A172 (cell line): ENCODE results near the gene RBBP6. TPM values are rescaled to one million over a fixed set of nuclear protein-coding genes. Genes with fewer than 3 reads are reported as not detected.

Source experiments
- DNase-seq: peaks from one replicate; pipeline ENCODE4 v3.0.0-alpha.2; 2015; ENCODE audit warnings: low spot score
- total RNA-seq: library from RNA; depleted of rRNA; stranded (reverse); fragments of >200 nt; shearing (Covaris generic); gene quantifications from 2 replicates; pipeline ENCODE4 v1.2.3, GENCODE V29; 2014

RBBP6 gene
- total RNA-seq, 1 experiment from 2014 or later, result 11.3 TPM

- DNase-seq, result no peak
Measured at GRCh38 chr16:24523569-24523968, 15.8 kb upstream of the RBBP6 start.

DNA sequence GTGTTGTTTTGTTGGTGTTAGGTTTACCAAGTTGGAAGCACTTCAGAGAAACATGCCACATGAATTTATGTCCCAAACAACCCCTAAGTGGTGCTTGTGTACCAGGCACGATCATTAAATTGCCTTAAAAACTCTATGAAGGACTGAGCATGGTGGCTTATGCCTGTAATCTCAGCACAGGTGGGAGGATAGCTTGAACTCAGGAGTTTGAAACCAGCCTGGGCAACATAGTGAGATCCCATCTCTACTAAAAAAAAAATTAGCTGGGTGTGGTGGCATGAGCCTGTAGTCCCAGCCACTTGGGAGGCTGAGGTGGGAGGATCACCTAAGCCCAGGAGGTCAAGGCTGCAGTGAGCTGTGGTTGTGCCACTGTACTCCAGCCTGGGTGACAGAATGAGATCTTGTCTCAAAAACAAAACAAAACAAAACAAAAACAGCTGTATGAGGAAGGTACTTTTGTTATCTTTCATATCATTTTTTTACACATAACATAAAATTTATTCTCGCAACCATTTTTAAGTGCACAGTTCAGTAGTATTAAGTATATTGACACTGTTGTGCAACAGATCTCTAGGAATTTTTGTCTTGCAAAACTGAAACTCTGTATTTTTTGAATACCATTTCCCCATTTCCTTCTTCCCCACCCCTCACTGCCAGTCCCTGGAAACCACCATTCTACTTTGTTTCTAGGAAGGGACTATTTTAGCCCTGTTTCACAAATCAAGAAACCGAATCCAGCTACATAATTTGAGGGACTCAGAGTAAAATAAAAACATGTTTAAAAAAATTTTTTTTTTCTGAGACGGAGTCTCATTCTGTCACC lies 14.3 kb upstream of the RBBP6 start:
- no peak for DNase-seq

- DNase-seq, result peak; percentile 38
Measured at GRCh38 chr16:24525970-24526559, 13.3 kb upstream of the RBBP6 start.

DNA sequence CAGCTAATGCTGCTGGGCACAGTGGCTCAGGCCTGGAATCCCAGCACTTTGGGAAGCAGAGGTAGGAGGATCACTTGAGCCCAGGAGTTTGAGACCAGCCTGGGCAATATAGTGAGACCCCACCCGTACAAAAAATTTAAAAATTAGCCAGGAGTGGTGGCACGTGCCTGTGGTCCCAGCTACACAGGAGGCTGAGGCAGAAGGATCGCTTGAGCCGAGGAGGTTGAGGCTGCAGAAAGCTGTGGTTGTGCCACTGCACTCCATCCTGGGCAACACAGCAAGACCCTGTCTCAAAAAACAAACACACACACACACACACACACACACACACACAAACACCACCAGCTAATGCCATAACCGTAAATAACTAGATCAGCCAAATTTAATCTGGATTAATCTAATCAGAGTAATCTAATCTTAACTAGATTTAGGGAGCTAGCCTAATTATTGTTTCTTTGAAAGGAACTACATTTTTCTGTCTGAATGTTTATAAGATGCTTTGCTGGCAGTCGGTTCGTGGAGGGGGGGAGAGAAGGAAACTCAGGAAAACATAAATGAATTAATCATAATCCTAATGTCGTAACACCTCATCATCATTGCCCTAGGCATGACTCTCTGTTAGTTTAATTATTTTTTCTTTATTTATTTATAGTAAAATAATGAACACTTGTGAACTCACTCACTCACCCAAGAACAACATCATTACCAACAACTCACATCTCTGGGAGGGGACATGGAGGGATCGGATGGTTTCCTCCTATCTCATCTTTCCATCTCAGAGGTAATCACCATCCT lies 12.5 kb upstream of the RBBP6 start:
- no peak for DNase-seq

GRCh38 chr16:24531166-24531565 lies 8.2 kb upstream of the RBBP6 start:
- no peak for DNase-seq

- DNase-seq, result peak; percentile 45
Measured at GRCh38 chr16:24534620-24535019, 4.7 kb upstream of the RBBP6 start.

DNA sequence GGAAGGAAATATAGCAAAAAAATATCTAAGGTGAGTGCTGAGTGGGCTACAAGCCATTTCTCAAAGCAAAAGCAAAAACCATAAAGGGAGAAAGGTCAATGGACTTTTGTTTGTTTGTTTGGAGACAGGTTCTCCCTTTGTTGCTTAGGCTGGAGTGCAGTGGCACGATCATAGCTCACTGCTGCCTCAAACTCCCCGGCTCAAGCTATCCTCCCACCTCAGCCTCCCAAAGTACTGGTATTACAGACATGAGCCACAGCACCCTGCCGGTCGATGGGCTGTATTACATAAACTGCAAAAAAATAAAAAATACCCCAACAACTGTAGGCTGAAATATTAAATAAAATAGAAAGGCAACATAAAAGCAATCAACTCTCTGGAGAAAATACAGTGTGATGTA lies 3.5 kb upstream of the RBBP6 start:
- DNase-seq, result no peak

- no peak for DNase-seq
Measured at GRCh38 chr16:24536671-24537070, 2.7 kb upstream of the RBBP6 start.

GRCh38 chr16:24537474-24538337 lies 1.7 kb upstream of the RBBP6 start:
- peak; percentile 22 for DNase-seq

- no peak for DNase-seq
Measured at GRCh38 chr16:24538756-24539294, 541 bp upstream of the RBBP6 start.

DNA sequence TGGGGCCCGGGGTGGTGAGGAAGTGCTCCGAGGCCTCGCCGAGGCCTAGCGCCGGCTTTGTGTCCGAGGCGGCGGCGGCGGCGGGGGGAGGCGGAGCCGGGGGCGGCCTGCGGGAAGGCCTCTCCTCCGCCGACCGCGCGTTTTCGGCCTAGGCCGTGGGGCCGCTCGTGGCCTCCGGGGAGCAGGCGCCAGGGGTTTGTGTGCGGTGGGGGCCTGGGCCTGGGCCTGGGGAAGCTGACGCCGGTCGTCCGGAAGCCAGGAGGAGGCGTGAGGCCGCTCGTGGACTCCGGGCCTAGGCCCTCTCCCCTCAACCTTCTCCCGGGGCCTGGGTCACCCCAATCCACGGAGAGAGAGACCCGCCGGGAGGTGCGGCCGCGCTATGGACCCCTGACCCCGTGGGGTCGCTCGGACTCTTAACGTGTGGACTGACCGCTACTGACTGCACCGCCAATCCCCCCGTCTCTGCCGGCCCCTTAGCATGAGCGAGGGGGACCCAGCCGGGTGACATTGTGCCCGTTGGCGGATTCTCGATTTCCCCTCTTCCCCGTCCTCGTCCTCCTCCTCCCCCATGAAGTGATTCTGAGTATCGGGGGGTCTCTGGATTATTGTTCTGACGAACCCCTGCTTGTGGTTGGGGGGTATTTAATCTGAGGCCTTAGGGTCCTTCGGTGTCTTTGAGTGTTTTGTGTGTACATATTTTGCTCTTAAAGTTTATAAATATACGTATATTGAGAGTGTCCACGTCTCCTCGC lies 660 bp downstream of the RBBP6 start:
- DNase-seq, result no peak

DNA sequence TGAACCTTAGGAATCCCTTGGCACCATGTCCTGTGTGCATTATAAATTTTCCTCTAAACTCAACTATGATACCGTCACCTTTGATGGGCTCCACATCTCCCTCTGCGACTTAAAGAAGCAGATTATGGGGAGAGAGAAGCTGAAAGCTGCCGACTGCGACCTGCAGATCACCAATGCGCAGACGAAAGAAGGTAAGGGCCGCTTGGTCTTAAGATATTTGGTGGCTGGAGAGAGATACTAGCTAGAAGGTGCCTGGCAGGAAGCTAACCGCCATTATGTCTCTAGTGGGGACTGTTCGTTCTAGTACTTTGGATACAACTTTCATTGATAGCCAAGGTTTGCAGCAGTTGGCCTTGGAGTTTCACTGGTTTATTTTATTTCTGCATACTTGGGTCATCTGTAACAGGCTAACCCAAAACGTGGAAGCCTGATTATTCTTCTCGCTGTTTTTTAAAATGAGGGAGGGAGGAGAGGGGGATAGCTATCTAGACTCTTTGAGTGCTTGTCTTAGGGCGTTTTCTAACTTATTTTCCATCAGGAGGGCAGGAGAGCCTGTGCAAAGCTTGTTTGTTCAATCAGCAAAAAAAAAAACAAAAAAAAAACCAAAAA lies 1.3 kb downstream of the RBBP6 start:
- no peak for DNase-seq

DNA sequence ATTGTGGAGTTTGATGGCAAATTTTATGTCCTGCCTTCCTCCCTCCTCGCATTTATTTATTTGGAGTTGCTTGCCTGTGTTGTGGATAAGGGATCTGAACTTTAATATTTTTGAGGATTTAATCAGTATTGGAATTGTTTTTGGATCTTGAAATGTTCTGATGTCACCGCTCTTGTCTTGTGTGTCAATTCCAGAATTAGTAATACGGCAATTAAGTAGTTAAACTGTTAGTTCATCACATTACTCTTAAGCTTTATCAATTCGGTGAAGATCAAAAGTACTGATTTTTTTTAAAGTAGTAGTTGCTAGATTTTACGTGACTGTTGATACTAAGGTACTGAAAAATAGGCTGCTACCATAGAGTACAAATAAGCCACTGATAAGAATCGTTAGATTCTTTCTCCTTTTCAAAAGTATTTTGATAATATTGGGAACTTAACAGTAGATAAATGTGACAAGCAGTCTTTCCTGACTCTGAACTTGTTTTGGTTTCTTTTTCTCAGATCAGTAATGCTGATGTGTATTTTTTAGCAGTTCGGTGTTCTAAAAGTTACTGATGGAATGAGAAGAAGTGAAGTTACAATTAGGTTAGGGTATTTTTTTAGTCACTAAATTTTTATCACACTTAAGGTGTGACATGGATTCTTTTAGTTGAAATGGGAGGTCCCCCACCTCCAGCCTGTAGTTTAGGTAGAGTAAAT lies 2.0 kb downstream of the RBBP6 start:
- no peak for DNase-seq

- no peak for DNase-seq
Measured at GRCh38 chr16:24543949-24544348, 4.6 kb downstream of the RBBP6 start.

DNA sequence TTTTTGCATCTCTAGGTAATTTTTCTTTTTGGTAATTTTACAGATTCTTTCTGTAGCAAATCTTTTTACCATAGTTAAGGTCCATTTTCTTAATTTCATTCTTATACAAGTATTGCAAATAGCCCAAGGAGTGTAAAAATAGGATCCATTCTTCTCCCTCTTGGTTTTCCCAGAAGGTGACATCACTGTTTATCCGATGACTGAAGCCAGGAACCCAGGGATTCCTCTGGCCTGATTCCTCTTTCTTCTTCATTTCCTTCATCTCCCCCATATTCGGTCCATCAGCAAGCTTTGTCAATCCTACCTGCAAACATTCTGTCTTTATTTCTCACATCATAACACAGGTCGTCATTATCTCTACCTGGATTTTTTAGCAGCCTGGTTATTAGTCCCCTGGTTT lies 5.3 kb downstream of the RBBP6 start:
- DNase-seq, result no peak

DNA sequence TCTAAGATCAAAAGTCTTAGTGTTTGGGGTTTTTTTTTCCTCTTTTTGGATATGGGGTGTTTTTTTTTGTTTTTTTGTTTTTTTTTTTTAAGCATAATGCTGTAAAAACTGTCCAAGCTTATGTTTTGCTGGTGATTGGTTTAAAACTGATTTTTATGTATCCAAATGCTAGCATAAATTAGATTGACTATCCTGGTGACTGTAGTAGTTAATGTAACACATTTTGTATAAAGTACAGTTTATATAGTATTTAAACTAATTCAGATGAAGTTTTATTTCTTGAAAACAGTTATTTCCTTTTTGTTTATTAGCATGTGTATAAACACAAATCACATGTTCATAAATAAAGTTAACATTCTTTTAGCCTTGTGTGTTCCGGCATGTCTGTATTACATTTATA lies 10.9 kb downstream of the RBBP6 start:
- DNase-seq, result no peak

- DNase-seq, result no peak
Measured at GRCh38 chr16:24552705-24553246, 13.4 kb downstream of the RBBP6 start.

GRCh38 chr16:24553983-24554382 lies 14.6 kb downstream of the RBBP6 start:
- no peak for DNase-seq

DNA sequence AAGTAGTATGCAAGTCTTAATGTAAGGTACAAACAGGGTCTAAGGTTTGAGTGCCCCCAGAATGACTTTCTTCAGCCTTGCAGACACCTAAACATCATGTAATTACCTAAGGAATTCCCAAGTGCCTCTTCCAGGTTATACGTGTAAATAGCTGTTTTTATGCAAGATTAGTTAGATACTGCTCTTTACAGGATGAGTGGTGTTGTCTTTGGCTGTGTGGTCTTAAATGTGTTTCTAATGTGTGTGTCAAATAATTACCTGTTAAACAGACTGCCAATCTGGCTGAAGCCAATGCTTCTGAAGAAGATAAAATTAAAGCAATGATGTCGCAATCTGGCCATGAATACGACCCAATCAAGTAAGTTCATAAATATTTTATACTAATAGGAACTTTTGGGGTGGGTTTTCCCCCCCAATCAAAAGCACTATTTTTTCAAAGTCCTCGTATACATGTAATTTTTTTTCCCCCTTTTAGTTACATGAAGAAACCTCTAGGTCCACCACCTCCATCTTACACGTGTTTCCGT lies 16.0 kb downstream of the RBBP6 start:
- DNase-seq, result no peak
